Measurements from ENCODE around the gene NECAB3.

GRCh38 chr20:33611106-33611505 lies 63.1 kb downstream of the NECAB3 start:
- TF ChIP-seq, protein P1, sequence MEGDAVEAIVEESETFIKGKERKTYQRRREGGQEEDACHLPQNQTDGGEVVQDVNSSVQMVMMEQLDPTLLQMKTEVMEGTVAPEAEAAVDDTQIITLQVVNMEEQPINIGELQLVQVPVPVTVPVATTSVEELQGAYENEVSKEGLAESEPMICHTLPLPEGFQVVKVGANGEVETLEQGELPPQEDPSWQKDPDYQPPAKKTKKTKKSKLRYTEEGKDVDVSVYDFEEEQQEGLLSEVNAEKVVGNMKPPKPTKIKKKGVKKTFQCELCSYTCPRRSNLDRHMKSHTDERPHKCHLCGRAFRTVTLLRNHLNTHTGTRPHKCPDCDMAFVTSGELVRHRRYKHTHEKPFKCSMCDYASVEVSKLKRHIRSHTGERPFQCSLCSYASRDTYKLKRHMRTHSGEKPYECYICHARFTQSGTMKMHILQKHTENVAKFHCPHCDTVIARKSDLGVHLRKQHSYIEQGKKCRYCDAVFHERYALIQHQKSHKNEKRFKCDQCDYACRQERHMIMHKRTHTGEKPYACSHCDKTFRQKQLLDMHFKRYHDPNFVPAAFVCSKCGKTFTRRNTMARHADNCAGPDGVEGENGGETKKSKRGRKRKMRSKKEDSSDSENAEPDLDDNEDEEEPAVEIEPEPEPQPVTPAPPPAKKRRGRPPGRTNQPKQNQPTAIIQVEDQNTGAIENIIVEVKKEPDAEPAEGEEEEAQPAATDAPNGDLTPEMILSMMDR (conservative IDR thresholded peaks at IDR 0.05; ENCODE audit: low read length): no peak
- no peak for TF ChIP-seq EZH2phosphoT487 (IDR thresholded peaks at IDR 0.05; ENCODE audit: borderline replicate concordance, low read depth, low read length)
